ENCODE measurements around the gene KRTAP3-3.

Gene KRTAP3-3

DNA sequence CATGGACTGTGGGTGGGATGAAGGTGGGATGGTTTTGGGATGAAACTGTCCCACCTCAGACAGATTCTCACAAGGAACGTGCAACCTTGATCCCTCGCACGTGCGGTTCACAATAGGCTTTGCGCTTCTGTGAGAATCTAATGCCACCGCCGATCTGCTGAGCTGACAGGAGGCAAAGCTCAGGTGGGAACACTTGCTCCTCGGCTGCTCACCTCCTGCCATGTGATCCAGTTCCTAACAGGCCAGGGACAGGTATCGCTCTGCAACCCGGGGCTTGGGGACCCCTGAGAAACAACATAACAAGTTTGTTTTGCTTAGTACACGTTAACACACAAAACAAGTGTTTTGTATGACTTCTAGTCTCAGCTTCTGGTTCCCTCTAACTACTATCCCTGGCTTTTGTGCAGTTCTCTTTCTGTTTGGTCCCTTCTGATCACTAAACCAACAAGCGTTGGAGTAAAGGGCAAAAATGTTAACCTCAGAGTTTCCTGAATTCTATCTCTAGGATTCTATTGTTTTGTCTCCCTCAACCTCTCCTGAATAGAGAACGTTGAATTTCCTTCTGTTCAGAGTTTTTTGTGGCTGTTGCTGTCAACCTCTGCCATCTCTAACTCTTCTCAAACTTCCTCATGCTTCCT lies 22.7 kb upstream of the KRTAP3-3 start:
- Histone ChIP-seq H3K4me1 (ENCODE audit: control insufficient read depth, insufficient read depth, low read length) (no peaks in the 10 kb centered on the region), H3K4me3 (ENCODE audit: low read length) (no peak overlapping the region), H3K36me3 (ENCODE audit: control insufficient read depth, insufficient read depth, low read length) (no peaks in the 10 kb centered on the region), H3K9me3 (ENCODE audit: control insufficient read depth, low read length) (no peaks in the 10 kb centered on the region), H3K9ac (ENCODE audit: low read length) (no peak overlapping the region), H3K27me3 (ENCODE audit: control insufficient read depth, insufficient read depth, low read length) (no peaks in the 10 kb centered on the region)

DNA sequence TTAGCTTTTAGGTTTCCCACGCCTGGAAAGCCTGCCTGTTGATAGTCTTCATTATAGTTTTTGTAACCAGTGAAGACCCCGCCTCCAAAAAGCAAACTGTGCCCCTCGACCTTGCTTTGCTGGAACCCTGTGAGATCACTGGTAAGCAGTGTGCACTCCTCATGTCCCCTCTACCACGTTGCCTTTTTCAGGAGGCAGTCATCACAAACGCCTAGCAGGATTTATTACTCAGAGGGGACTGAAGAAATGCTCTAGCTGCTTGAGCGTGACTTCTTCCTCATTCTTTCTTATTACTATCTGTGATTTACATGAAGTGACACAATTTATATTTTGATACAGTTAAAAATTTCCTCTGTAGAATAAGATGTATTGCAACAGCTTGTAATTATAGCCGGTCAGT lies 21.5 kb upstream of the KRTAP3-3 start:
- Histone ChIP-seq H3K4me3 (ENCODE audit: low read length) (no peak overlapping the region), H3K4me1 (ENCODE audit: control insufficient read depth, insufficient read depth, low read length) (no peaks in the 10 kb centered on the region), H3K9me3 (ENCODE audit: control insufficient read depth, low read length) (no peaks in the 10 kb centered on the region), H3K9ac (ENCODE audit: low read length) (no peak overlapping the region), H3K27me3 (ENCODE audit: control insufficient read depth, insufficient read depth, low read length) (no peaks in the 10 kb centered on the region), H3K36me3 (ENCODE audit: control insufficient read depth, insufficient read depth, low read length) (no peaks in the 10 kb centered on the region)

DNA sequence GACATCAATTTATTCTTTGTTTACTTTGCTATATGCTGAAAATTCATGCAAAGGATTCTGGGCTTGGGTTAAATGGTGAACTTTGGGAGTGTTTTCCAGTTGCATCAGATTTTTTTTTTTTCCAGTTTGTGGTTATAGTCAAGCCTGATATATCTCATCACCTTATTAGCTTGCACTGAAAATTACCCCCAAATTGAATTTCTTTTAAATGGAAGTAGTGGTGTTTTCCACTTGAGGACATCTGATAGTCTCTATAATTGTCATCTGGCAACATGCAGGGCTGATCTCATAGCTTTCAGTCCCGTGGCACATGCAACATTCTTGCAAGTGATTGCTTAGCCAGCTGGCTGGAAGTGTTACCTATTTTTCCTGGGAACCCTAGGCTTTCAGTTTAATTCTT lies 19.6 kb upstream of the KRTAP3-3 start:
- H3K27me3 ChIP-seq (ENCODE audit: control insufficient read depth, insufficient read depth, low read length): no peaks in the 10 kb centered on the region
- no peaks in the 10 kb centered on the region for H3K9me3 ChIP-seq (ENCODE audit: control insufficient read depth, low read length)
- H3K36me3 ChIP-seq (ENCODE audit: control insufficient read depth, insufficient read depth, low read length): no peaks in the 10 kb centered on the region
- H3K4me3 ChIP-seq (ENCODE audit: low read length): no peak overlapping the region
- no peak overlapping the region for H3K9ac ChIP-seq (ENCODE audit: low read length)
- no peaks in the 10 kb centered on the region for H3K4me1 ChIP-seq (ENCODE audit: control insufficient read depth, insufficient read depth, low read length)

DNA sequence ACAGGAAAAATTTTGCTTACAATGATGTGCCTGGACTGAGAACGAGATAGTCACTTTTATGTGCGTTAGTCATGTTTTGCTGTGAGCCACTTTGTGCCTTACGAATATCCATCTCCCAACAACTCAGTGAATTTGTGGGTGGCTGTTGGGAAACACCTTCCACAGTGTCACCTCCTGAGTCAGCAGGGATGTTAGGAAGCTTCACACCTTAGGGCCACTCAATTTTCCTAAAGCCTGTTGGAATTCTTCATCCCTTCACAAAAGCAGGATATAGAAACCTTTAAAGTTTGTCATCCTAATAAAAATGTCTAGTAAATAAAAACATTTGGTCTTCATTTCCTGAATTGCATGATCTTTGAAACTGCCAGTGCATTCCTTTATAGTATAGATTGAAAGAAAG lies 19.2 kb upstream of the KRTAP3-3 start:
- H3K4me1 ChIP-seq (ENCODE audit: control insufficient read depth, insufficient read depth, low read length): no peaks in the 10 kb centered on the region
- H3K9me3 ChIP-seq (ENCODE audit: control insufficient read depth, low read length): no peaks in the 10 kb centered on the region
- H3K36me3 ChIP-seq (ENCODE audit: control insufficient read depth, insufficient read depth, low read length): no peaks in the 10 kb centered on the region
- no peak overlapping the region for H3K9ac ChIP-seq (ENCODE audit: low read length)
- H3K4me3 ChIP-seq (ENCODE audit: low read length): no peak overlapping the region
- H3K27me3 ChIP-seq (ENCODE audit: control insufficient read depth, insufficient read depth, low read length): no peaks in the 10 kb centered on the region

DNA sequence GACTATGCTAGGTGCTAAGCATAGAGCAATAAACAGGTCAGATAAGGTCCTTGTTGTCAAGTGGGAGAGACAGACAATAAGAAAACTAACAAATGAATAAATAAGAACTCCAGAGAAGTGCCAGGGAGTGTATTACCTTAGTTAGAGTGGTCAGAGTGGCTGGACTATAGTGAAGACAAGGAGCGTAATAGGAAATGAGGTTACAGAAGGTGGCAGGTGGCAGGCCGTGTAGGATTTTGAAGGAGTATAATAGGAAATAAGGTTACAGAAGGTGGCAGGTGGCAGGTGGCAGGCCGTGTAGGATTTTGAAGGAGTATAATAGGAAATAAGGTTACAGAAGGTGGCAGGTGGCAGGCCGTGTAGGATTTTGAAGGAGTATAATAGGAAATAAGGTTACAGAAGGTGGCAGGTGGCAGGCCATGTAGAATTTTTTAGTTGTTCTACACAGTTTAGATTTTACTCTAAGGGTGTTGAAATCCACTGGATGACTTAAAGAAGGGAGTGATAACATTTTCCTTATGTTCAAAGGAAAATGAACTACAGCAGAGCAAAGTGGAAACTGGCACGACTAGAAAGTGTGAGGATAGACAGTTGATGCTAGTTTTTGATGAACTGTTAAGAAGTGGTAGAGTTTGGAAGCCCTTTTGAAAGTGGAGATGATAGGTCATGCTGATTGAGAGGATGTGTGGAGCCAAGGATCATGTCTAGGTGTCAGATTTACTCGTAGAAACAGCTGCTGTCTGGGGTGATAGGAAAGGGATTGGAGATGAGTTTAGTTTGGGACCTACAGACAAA lies 18.6 kb upstream of the KRTAP3-3 start:
- H3K36me3 ChIP-seq (ENCODE audit: control insufficient read depth, insufficient read depth, low read length): no peaks in the 10 kb centered on the region
- no peaks in the 10 kb centered on the region for H3K4me1 ChIP-seq (ENCODE audit: control insufficient read depth, insufficient read depth, low read length)
- no peak overlapping the region for H3K9ac ChIP-seq (ENCODE audit: low read length)
- no peaks in the 10 kb centered on the region for H3K9me3 ChIP-seq (ENCODE audit: control insufficient read depth, low read length)
- H3K4me3 ChIP-seq (ENCODE audit: low read length): no peak overlapping the region
- H3K27me3 ChIP-seq (ENCODE audit: control insufficient read depth, insufficient read depth, low read length): no peaks in the 10 kb centered on the region

DNA sequence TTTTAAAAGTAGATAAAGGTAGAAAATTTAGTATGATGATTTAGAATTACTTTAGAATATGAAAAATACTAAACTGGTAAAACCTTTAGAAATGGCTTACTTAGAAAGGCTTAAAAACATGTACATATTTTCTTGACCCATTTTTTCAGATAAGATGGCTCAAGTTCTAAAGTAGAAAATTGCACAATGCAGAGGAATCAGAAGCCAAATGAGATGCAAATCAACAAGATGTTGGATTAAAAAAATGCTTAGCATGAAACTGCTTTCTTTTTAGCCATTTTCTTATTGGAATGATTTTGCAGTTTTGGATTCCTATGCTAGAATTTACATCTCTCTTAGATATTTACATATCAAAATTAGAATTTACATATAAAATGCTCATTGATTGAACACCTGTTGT lies 16.5 kb upstream of the KRTAP3-3 start:
- H3K4me3 ChIP-seq (ENCODE audit: low read length): no peak overlapping the region
- H3K4me1 ChIP-seq (ENCODE audit: control insufficient read depth, insufficient read depth, low read length): no peaks in the 10 kb centered on the region
- no peaks in the 10 kb centered on the region for H3K36me3 ChIP-seq (ENCODE audit: control insufficient read depth, insufficient read depth, low read length)
- H3K27me3 ChIP-seq (ENCODE audit: control insufficient read depth, insufficient read depth, low read length): no peaks in the 10 kb centered on the region
- no peak overlapping the region for H3K9ac ChIP-seq (ENCODE audit: low read length)
- no peaks in the 10 kb centered on the region for H3K9me3 ChIP-seq (ENCODE audit: control insufficient read depth, low read length)

DNA sequence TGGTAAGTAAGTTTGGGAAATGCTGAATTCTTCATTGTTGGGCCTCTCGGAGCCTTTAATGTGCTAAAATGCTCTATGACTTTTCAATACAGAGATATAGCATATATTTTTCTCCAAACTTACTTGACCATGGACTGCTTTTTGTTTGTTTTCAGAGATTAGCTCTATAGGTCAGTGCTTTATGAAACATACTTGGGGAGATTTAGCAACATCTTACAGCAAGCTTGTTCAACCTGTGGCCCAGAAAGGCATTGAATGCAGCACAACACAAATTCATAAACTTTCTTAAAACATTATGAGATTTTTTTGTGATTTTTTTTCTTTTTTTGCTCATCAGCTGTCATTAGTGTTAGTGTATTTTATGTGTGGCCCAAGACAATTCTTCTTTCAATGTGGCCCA lies 16.0 kb upstream of the KRTAP3-3 start:
- no peak overlapping the region for H3K9ac ChIP-seq (ENCODE audit: low read length)
- H3K36me3 ChIP-seq (ENCODE audit: control insufficient read depth, insufficient read depth, low read length): no peaks in the 10 kb centered on the region
- no peaks in the 10 kb centered on the region for H3K9me3 ChIP-seq (ENCODE audit: control insufficient read depth, low read length)
- H3K27me3 ChIP-seq (ENCODE audit: control insufficient read depth, insufficient read depth, low read length): no peaks in the 10 kb centered on the region
- H3K4me1 ChIP-seq (ENCODE audit: control insufficient read depth, insufficient read depth, low read length): no peaks in the 10 kb centered on the region
- H3K4me3 ChIP-seq (ENCODE audit: low read length): no peak overlapping the region

DNA sequence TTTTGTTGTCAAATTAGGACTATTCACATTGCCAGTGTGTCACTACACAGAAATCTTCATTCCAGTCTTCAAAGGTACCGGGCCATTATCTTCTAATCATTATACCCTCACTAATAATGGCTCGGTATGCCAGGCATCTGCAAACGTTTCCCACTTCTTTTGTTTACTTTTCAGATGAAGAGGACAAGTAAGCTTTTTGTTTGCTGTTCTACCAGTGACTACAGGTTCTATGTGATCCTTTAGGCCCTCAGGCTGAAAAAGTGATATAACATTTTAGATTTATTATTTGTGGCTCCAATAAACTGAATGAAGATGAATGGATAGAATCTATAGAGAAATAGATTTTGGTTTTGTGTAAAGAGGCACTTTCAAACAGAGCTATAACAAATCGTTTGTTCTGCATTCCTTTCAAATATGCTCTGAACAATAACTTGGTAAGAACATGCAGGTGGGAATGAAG lies 15.4 kb upstream of the KRTAP3-3 start:
- H3K9me3 ChIP-seq (ENCODE audit: control insufficient read depth, low read length): no peaks in the 10 kb centered on the region
- no peak overlapping the region for H3K9ac ChIP-seq (ENCODE audit: low read length)
- no peaks in the 10 kb centered on the region for H3K4me1 ChIP-seq (ENCODE audit: control insufficient read depth, insufficient read depth, low read length)
- no peaks in the 10 kb centered on the region for H3K27me3 ChIP-seq (ENCODE audit: control insufficient read depth, insufficient read depth, low read length)
- H3K36me3 ChIP-seq (ENCODE audit: control insufficient read depth, insufficient read depth, low read length): no peaks in the 10 kb centered on the region
- no peak overlapping the region for H3K4me3 ChIP-seq (ENCODE audit: low read length)

DNA sequence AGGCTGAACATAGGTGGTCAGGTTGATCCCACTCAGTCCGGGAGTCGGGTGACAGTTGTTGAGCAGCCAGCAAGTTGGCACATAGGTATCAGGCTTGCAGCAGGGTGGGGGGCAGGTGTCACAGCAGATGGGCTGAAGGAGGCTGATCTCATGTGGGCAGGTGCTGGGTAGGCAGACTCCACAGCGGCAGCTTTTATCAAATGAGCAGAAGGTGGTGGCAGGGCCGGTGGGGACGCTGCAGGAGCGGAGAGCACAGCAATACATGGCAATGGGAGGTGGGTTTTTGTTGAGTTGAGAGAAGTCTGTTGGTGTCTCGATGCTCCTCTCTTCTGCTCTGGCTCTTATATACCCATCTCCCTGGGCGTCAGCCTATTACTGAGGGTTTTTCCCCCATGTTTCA lies 14.8 kb upstream of the KRTAP3-3 start, which contains the start of gene KRTAP3-1:
KRTAP3-1 (minus strand) TSS at position 318 of the 400 bp plus-strand sequence; CDS start at position 264, 54 bp downstream.
- Histone ChIP-seq H3K27me3 (ENCODE audit: control insufficient read depth, insufficient read depth, low read length) (no peaks in the 10 kb centered on the region), H3K4me3 (ENCODE audit: low read length) (no peak within 1 kb of the TSS), H3K36me3 (ENCODE audit: control insufficient read depth, insufficient read depth, low read length) (no peaks in the 10 kb centered on the region), H3K9ac (ENCODE audit: low read length) (no peak within 1 kb of the TSS), H3K4me1 (ENCODE audit: control insufficient read depth, insufficient read depth, low read length) (no peaks in the 10 kb centered on the region), H3K9me3 (ENCODE audit: control insufficient read depth, low read length) (no peaks in the 10 kb centered on the region)

DNA sequence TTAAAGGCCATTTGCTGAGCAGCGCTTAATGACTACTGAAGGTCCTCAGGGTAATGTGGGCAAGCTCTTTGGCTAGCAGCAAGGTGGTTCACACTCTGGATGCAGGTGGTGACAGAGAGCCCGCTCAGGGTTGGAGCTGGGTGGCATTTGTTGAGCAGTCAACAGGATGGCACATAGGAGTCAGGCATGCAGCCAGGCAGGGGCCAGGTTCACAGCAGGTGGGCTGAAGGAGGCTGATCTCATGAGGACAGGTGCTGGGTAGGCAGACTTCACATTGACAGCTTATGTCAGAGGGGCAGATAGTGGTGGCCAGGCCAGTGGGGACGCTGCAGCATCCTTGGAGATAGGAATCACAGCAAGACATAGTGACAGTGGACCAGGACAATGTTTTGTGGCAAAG lies 10.4 kb upstream of the KRTAP3-3 start:
- H3K36me3 ChIP-seq (ENCODE audit: control insufficient read depth, insufficient read depth, low read length): no peaks in the 10 kb centered on the region
- no peaks in the 10 kb centered on the region for H3K9me3 ChIP-seq (ENCODE audit: control insufficient read depth, low read length)
- H3K4me1 ChIP-seq (ENCODE audit: control insufficient read depth, insufficient read depth, low read length): peaks cover 12% of the 10 kb centered on the region
- no peak overlapping the region for H3K4me3 ChIP-seq (ENCODE audit: low read length)
- no peak overlapping the region for H3K9ac ChIP-seq (ENCODE audit: low read length)
- H3K27me3 ChIP-seq (ENCODE audit: control insufficient read depth, insufficient read depth, low read length): no peaks in the 10 kb centered on the region

DNA sequence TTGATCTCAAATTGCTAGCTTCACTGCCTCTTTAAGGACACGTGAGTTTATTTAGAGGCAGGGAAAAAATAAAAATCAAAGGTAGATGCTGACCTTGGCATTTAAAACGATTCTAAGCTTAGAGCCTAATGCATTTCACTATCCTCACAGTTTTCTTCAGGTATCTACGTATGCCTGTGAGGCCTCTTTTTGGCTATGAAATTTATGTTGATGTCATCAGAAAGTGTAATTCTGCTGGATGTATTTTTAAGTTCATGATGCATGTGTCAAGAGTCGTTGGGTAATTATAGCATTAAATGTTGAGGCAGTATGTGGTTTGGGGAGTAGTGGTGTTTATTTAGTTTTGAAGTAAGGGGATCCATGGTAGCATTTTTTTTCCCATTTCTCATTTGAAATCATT lies 10.0 kb upstream of the KRTAP3-3 start:
- Histone ChIP-seq H3K36me3 (ENCODE audit: control insufficient read depth, insufficient read depth, low read length) (no peaks in the 10 kb centered on the region), H3K27me3 (ENCODE audit: control insufficient read depth, insufficient read depth, low read length) (no peaks in the 10 kb centered on the region), H3K9me3 (ENCODE audit: control insufficient read depth, low read length) (no peaks in the 10 kb centered on the region), H3K4me1 (ENCODE audit: control insufficient read depth, insufficient read depth, low read length) (peaks cover 12% of the 10 kb centered on the region), H3K9ac (ENCODE audit: low read length) (no peak overlapping the region), H3K4me3 (ENCODE audit: low read length) (no peak overlapping the region)

DNA sequence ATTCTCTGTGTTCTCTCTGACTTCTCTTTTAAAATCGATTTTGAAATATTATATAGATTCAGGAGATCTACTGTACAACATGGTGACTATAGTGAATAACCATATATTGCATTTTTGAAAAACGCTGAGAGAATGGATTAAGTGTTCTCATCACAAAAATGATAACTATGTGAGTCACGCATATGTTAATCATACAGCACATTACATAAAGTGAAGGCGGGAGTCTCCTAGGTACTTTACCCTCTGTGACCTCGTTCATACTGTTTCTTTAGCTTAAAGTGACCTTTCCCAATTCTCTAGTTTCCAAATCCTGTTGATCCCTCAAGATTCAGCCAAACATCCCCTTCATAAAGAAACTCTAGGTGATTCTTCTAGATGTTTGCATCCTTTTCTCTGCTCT lies 8.8 kb upstream of the KRTAP3-3 start:
- H3K36me3 ChIP-seq (ENCODE audit: control insufficient read depth, insufficient read depth, low read length): no peaks in the 10 kb centered on the region
- no peak overlapping the region for H3K9ac ChIP-seq (ENCODE audit: low read length)
- H3K9me3 ChIP-seq (ENCODE audit: control insufficient read depth, low read length): no peaks in the 10 kb centered on the region
- peaks cover 12% of the 10 kb centered on the region for H3K4me1 ChIP-seq (ENCODE audit: control insufficient read depth, insufficient read depth, low read length)
- no peak overlapping the region for H3K4me3 ChIP-seq (ENCODE audit: low read length)
- no peaks in the 10 kb centered on the region for H3K27me3 ChIP-seq (ENCODE audit: control insufficient read depth, insufficient read depth, low read length)

All from mucosa of stomach (tissue), 1 donor.